HTR-8/SVneo (cell line): ENCODE results near the gene CMAS.
"Not testable (repeated sequence)": the region's sequence is repeated elsewhere in the genome, so short reads cannot be mapped to it uniquely, and the experiment has no call there.

ENCODE experiments used
- DNase-seq: peaks from one replicate; pipeline ENCODE4 v3.0.0; 2011; ENCODE audit warnings: low spot score, mixed read lengths; ENCODE audit not compliant: insufficient read length
- FAIRE-seq: peaks from 2 replicates; lab custom pipeline; 2011; peaks lifted over from hg19 to GRCh38; lab: Jason Lieb, UNC

The CMAS gene

DNA sequence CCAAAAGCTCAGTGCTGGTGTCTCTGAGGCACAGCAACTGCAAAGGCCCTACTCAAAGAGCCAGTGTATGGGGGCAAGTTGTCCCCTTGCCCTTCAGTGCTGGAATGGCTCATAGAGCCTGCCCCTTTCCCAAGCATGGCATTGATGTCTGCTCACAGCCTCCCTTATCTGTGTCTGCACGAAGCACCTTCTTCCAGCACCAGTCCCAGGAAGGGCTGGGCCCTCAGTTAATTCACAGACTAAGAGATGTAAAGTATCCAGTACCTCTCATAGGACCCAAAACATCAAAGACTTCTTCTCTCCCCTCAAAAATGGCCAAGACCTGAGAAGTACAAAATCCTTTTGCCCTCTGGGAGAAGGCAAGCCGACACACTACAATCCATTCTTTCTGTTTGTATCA is 1.6 kb upstream of the CMAS start:
- FAIRE-seq, result no peak
- DNase-seq, result no peak

DNA sequence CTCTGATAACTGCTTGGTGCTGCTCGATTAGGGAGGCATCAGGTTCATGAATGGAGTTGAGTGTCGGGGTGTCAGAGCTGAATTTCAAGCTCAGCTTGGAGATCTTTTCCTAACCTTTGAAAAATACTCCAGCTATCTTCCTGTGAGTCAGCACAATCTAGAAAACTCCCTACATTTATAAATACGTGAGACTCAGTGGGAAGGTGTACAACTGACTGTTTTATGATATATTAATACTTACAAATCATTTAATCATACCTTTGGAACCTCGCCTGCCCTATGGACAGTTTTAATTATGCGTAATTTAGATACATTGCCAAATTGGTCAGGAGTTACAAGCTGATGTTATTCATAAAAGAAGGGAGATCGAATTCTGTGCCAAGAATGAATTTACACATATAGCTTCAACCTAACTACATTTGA is 961 bp downstream of the CMAS start:
- no peak for FAIRE-seq
- DNase-seq, result peak; percentile 3

DNA sequence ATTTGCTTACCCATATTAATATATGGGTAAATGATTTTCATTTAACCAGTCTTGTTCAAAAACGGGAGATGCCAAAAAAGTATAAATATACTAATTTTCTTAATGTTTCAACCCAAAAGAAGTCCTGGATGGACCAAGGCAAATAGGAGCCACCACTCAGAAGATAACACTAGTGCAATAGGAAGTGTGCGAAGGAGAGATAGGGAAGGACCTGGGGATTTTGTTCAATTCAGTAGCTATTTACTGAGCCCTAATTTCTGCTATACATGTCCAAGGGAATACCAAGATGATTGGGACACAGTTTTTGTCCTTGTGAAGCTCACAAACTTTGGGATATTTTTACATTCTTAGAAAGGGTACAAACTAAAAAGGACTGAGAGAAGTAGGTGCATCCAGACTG is 1.5 kb downstream of the CMAS start:
- DNase-seq (no peak), FAIRE-seq (no peak)

DNA sequence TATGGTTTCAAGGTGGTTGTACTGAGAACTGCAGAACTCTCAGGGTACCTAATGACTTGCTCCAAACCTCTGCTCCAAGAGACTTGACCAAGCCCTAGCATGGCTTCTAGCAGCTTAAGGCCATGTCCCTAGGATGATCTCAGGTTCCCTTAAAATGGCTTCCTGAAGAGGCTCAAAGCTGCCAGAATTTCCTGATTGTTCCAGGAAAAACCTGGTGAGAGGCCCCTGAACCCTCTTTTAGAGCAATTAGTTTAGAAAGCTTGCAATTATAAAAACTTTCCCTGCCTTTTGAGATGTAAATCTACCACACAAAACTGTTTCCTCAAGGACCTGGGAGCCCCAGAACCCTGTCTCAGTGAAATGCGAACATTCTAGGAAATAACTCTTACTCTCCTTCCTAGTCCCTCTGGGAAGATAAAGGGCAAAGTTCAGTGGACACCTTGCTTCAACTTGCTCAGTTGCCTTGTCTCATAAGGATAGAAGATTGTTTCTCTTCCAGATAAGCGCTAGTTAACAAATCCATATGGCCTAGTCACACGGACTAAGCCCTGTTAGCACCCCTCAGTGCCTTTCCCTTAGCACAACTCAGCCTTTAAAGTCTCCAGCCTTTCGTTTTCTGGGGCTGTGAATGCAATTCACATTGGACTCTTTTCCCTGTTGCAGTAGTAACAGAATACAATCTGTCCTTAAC is 2.5 kb downstream of the CMAS start:
- FAIRE-seq, result no peak
- DNase-seq, result no peak

DNA sequence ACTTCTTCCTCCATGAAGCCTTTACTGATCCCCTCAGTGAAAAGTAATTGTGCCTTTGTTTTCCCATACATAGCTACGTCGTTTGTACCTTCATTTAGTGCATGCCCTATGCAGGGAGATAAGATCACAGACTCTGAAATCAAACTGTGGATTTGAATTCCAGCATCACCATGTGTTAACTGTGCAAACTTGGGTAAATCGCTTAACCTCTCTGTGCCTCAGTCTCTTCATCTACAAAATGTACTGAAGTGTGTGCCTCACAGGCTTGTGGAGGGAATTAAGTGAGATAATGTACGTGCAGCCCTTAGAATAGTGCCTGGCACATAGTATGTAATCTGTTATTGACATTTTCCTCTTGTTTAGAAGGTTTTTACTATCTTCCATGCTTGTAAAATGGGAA is 4.1 kb downstream of the CMAS start:
- no peak for FAIRE-seq

DNA sequence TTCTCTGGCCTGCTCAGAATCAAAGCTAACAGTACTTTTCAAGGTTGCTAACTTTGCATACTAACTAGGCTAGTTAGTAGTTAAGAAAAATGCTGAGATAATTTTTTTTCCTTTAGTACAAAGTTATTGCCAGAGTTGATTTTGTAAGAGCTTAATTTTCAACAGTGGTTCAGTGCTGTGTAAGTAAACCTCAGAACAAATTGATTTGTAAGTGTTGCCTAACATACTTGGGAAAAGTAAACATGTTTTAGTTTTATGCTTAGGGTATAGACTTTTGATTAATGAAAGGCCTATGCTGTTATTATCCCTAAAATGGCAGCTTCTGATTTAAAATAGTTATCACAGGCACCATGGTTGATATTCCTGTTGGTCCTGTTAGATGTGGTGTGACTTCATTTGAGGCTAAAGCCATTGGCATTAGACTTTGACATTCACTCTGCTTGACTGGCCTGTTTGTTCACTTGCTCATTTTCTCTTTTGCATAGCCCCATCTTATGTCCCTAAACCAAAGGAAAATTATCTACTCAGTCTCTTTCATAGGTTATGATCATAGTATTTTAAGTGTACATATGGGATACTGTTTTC is 5.2 kb downstream of the CMAS start:
- DNase-seq (no peak), FAIRE-seq (no peak)

More for the DNA sequence above, 4.1 kb downstream of the CMAS start:
- no peak for DNase-seq

DNA sequence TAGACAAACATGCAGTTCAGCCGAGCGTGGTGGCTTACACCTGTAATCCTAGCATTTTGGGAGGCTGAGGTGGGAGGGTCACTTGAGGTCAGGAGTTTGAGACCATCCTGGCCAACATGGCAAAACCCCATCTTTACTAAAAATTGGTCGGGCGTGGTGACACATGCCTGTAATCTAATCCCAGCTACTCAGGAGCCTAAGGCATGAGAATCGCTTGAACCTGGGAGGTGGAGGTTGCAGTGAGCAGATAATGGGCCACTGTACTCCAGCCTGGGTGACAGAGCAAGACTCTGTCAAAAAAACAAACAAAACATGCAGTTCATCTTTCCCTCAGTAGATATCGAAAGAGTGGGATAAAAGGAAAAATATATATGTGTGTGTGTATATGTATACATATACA is 7.0 kb downstream of the CMAS start:
- FAIRE-seq, DNase-seq: not testable (repeated sequence)

DNA sequence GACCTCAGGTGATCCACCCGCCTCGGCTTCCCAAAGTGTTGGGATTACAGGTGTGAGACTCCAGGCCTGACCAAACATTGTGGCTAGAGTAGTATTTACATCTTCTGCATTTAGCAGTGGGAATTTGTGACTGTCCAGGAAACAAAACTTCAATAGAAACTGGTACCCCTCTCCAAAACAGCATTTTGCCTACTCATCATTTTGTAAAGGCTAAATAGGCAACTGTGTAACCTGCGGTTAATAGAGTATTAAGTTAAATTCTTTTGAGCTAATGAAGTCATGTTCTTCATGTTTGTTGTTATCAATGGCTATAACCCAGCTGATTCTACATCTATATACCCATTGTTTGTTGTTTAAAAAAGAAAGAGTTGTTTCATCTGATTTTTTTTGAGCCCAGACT is 8.1 kb downstream of the CMAS start:
- FAIRE-seq (no peak), DNase-seq (no peak)

DNA sequence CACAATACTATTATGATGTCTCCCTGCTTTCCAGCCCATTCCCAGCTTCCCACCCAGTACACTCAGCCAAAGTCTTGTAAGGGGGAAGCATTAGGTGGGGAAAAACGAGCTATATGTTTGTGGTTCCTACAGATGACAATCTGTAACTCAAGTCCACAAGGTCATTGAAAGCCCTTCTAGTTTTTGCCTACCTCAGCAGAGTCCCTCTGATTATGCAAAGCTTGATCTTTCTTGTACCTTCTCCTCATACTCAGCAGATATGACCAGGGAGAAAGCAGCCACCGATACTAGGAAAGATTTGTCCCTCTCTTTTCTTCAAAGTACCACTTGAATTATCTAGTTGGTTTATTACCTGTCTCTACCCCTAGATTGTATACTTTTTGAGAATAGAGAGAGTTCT is 10.6 kb downstream of the CMAS start:
- DNase-seq (no peak), FAIRE-seq (no peak)

DNA sequence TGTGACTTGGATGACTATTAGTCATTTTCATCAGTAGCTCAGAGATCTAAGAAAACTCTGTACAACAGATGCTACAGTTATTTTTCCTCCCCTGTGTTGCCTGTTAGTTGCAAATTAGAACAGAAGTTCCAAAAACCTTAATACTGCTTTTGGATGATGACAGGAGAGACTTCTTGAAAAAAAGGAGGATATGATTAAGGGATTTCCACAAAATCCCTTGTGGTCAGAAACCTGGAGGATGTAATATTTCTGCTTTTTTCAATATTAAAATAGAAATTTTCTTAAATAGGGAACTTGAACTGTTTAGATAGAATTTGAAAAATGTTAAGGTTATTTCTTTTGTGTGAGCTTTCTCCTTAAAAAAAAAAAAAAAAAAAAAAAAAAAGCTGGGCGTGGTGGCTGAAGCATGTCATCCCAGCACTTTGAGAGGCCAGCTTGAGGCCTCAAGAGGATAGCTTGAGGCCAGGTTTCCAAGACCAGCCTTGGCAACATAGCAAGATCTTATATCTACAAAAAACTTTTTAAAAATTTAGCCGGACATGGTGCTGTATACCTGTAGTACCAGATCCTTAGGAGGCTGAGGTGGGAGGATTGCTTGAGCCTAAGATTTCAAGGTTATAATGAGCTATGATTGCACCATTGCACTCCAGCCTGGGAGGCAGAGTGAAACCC is 14.1 kb downstream of the CMAS start:
- no peak for DNase-seq
- FAIRE-seq, result no peak

DNA sequence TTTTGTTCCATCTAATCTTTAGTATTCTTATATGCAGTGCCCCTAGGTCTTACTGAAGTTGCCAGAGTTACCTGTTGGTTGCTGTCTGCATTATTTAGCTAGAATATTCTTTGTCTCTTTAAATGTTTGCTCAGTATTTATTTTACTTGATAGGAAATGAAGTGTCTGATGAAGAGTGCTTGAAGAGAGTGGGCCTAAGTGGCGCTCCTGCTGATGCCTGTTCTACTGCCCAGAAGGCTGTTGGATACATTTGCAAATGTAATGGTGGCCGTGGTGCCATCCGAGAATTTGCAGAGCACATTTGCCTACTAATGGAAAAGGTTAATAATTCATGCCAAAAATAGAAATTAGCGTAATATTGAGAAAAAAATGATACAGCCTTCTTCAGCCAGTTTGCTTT is 18.9 kb downstream of the CMAS start:
- DNase-seq (no peak), FAIRE-seq (no peak)

DNA sequence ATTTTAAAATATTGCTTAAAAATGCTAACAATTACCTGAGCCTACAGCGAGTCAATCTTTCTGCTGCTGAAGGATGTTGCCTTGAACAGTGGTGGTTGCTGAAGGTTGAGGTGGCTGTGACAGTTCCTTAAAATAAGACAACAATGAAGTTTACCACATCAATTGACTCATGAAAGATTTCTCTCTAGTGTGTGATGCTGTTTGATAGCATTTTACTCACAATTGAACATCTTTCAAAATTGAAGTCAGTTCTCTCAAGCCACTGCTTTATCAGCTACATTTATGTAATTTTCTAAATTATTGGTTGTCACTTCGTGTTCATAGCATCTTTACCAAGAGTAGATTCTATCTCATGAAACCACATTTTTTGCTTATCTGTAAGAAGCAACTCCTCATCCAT is 20.3 kb downstream of the CMAS start:
- FAIRE-seq (no peak), DNase-seq (no peak)

DNA sequence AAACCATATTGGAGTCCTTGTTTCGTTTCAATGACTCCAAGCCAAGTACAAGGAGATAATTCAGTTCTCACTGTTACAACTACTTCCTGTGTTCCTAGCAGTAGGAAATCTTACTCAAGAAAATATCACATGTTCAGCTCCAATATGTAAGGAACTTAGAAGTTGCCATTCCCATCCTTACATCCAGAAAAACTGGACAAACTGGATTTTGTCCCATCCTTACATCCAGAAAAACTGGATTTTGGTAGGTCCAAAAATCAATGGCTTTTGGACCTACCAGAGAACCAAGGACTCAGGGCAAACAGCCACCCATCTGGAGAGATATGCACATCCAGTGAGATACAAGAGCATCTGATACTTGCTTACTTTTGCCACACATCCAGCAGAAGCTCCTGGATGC is 23.8 kb downstream of the CMAS start:
- no peak for FAIRE-seq
- DNase-seq, result no peak

DNA sequence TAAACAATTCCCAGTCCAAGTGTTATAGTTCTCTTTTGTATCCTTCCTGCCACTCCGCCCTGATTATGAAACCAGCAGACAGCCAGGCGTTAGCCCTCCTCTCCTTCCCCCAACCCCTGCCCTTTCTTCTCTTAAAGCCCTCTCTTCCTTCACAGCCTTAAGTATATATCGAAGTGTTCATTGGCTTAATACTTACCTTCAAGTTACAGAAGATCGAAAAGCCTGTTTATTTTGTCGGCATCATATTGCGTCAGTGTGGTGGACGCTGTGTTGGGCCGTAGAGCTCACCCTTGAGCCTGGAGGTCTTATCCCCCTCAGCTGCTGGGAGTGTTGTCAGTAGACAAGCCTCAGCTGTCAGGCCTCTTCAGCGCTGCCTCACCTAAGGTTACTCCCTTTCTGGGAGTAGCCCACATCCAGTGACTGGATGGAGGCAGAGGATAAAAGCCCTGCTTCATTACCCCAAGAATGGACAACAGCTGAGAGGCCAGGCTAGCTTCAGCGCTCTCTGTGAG is 36.2 kb downstream of the CMAS start:
- FAIRE-seq, result no peak
- no peak for DNase-seq

DNA sequence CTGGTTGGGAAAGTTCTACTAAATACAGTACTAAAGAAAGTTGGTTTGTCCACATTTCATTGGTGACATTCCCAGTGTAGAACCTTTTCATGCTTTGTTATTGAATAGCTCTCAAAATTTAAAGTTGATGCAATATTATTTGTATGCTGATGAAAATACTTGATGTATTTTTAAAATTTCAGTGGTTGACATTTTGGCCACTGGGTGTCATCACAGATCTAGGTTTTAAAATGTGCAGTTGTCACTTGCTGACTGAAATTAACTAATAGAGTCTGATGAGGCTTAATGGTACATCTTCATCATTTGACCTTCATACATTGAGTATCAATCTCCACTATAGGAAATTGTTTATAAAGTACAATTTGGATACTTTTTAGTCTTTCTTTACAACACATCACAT is 37.1 kb downstream of the CMAS start:
- no peak for FAIRE-seq
- no peak for DNase-seq

DNA sequence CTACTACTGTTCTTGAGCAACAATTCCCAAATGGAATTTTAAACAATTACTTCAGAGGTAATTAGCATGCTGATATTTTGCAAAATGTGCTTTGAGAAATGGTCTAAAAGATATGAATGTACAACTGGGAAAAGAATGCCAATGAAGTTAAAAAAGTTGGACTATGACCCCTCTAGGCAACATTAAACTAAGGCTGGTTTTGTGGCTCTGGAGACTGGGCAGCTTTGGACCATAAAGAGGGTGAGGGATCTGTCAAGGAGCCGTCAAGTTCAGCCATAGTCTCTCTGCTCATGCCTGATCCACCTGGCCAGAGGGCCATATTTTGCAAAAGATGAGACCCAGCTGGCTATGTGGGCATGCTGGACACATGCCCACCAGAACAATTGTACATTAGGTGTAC is 38.8 kb downstream of the CMAS start:
- DNase-seq, result no peak
- FAIRE-seq, result no peak

DNA sequence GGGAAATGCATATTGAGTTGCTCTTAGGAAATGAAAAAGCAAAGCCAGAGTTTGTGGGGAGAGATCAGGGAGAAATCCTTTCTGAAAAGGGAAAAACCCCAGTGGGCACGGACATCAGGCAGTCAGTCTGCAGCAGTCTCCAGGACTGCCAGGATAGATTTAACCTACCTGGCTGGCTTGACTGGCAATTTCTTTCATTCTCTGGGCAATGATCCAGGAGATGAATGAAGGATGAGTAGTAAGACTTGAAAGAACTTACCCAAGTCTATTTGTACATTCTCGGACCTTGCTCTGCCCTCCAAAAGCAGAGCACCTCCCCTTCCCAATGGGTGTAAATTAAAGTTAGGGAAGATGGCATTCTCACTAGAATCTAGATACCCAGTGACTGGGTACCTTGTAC is 42.9 kb downstream of the CMAS start:
- FAIRE-seq (no peak), DNase-seq (no peak)

DNA sequence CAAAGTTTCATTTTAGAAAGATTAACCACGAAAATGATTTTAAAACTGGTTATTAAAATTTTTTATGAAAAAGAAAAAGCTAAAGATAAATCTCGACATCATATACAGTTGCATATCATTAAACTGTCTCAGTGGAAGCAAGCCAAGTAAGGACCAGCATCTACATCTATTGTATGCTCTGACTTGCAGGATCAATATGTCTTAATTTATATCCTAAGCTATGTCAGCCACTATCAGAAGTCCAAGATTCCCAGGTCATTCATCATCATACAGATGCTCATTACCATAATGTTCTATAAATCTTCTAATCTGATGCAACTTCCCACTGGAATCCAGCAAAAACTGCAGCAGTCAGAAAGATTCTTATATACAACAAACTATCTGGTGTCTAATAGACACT is 43.5 kb downstream of the CMAS start:
- DNase-seq (no peak), FAIRE-seq (no peak)

DNA sequence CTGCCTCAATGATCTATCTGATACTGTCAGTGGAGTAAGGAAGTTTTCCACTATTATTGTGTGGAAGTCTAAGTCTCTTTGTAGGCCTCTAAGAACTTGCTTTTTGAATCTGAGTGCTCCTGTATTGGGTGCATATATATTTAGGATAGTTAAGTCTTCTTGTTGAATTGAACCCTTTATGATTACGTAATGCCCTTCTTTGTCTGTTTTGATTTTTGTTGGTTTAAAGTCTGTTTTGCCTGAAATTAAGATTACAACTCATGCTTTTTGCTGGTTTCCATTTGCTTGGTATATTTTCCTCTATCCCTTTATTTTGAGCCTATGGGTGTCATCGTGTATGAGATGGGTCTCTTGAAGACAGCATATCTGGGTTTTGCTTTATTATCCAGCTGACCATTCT is 53.0 kb downstream of the CMAS start:
- FAIRE-seq, DNase-seq: not testable (repeated sequence)

DNA sequence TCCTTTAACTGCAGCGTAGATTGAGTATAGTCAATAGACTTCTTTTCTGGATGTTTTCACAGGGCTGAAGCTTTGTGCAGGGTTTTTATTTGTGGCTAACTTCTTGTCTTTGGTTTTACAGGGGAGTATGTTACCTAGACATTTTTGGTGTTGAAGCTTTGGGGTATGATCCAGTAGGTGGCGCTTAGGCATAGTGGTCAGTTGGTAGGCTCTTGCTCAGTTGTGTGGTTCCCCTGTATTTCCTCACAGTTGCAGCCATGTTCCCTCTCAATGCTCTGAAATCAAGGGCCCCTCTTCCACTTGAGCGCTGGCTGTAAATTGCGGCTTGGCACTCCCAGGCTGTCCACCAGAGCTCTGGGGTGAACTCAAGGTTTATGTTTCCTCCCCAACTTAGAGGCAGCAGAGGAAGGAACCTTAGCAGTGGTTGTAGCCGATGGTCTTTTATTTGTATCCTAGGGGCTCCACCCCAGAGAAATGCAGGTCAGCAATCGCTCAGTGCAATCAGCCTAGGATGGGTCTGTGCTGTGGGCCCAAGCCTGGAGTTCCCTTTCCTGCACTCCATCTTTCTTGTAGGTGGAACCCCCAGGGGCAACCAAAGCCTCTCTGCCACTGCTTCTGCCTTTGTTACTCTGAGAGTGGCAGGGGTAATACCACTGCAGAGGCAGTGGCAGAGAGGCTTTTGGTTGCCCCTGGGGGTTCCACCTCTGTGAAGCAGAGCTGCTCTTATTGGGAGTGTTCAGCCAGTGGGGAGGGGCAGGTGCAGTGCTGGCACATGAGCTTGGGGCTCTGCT is 55.1 kb downstream of the CMAS start:
- no peak for FAIRE-seq
- DNase-seq, result no peak

DNA sequence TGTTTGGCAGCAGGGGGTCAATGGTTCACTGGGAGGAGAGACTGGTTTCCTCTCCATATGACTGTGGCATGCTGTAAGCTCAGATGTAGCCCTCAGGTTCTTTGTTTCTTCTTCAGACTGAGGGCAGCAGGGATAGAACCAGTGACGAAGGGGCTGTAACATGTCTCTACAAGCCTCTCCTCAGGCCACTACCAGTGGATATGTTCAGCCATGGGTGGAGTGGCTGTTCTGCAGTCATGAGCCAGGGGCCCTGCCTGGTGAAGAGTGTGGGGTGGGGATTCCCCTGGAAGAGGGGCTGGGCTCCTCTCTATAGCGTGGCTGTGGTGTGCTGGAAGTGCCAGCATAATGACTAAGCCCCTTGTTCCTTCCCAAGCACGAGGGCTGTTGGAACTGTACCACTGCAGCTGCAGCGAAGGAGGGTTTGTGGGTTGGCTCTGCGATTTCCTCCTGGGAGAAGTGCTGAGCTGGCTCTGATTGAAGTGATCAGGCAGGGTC is 55.8 kb downstream of the CMAS start:
- DNase-seq (no peak), FAIRE-seq (no peak)
